Body of pancreas (tissue), 4 donors: ENCODE data around the gene ARHGEF7.

ENCODE experiments used
- POLR2A ChIP-seq, 3 donors: fragments of 450-650 bp; IDR thresholded peaks; one replicate each; pipeline ENCODE4 v1.6.1; 2016; ENCODE audit warnings: antibody characterized with exemption in 3 of 3, mild to moderate bottlenecking in 2 of 3
- TF ChIP-seq, protein P1 (sequence below), 7 experiments: fragments of 450-650 bp in 4 of 7; fragments of 200-600 bp in 3 of 7; sonication (generic) in 3 of 7; IDR thresholded peaks; one replicate each; pipeline ENCODE4 v1.5.1; 2016 to 2019; ENCODE audit warnings: antibody characterized with exemption in 7 of 7

DNA sequence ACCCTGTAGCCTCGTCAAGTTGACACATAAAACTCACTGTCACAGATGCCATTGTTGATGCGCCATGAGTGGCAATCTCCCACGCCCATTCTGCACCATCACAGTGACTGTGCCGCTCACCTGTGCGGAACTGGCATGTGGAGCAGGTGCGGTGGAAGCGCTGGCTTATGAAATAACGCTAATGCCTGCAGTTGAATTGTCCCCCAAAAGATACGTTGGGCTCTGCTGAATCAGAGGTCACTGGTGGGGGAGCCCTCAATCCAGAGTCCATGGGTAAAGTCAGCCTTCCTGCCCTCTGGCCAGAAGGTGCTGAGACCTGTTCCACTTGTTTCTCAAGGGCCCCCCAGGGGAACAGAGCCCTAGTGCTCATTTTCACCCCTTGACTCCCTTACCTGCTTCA is 2.9 kb upstream of the ARHGEF7 start:
- TF ChIP-seq, protein P1, sequence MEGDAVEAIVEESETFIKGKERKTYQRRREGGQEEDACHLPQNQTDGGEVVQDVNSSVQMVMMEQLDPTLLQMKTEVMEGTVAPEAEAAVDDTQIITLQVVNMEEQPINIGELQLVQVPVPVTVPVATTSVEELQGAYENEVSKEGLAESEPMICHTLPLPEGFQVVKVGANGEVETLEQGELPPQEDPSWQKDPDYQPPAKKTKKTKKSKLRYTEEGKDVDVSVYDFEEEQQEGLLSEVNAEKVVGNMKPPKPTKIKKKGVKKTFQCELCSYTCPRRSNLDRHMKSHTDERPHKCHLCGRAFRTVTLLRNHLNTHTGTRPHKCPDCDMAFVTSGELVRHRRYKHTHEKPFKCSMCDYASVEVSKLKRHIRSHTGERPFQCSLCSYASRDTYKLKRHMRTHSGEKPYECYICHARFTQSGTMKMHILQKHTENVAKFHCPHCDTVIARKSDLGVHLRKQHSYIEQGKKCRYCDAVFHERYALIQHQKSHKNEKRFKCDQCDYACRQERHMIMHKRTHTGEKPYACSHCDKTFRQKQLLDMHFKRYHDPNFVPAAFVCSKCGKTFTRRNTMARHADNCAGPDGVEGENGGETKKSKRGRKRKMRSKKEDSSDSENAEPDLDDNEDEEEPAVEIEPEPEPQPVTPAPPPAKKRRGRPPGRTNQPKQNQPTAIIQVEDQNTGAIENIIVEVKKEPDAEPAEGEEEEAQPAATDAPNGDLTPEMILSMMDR (IDR thresholded peaks at IDR 0.05) = no peak
- TF ChIP-seq POLR2A (IDR thresholded peaks at IDR 0.05) = no peak
